Epithelial cell of proximal tubule (primary cell): Measurements from ENCODE around the gene ZNF184. TPM values are rescaled to one million over a fixed set of nuclear protein-coding genes. Genes with fewer than 3 reads are reported as not detected.
A peak's percentile ranks its signal among the peaks of the same experiment; 100 is the strongest.

Experiments used
- DNase-seq: peaks from one replicate; pipeline ENCODE4 v3.0.0-alpha.2; 2011; ENCODE audit warnings: low read depth
- H3K4me3 ChIP-seq: 2 replicates; pipeline ENCODE4 v1.5.1; 2011; ENCODE audit warnings: low read depth, mild to moderate bottlenecking, low read length
- total RNA-seq: library from RNA; depleted of rRNA; stranded (reverse); fragments of >200 nt; gene quantifications from 2 replicates; pipeline ENCODE4 v1.2.3, GENCODE V29; 2015
- TF ChIP-seq, protein P1 (sequence below): conservative IDR thresholded peaks from 2 replicates; pipeline ENCODE4 v1.5.1; 2012; ENCODE audit warnings: low read depth, mild to moderate bottlenecking, low read length

Gene ZNF184
- total RNA-seq, 1 donor from 2014 or later, result 3.7 TPM

DNA sequence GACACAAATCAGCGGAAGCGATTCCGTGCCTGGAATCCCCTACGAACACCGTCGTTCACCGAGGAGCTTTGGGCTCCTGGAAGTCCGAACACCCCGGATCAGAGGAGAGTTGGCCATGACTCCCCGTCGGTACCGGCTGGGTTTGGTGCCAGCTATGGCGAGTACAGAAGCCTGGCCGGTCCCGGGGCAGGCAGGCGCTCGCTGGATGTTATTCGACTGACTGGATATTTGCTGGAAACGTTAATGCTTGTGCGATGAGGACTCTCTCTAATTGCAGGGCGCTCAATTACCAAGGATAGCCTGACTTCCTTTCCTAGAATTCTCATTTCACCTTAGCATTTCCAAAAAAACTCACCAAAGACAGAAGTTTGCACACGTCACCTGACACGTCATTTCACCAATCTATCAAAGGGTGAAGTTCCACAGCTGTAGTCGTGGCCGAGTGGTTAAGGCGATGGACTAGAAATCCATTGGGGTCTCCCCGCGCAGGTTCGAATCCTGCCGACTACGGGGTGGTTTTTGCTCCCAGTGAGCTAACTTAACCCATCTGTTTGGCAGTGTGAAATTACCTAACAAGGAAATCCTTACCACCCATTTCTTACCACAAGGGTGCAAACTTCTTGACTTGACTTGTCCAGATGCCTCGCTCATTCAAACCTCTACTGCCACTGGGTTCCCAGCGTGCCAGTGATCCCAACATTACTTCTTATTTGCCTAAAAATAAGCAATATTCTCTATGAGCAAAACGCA is 22.7 kb upstream of the ZNF184 start:
- peak overlapping the region; percentile 76 for H3K4me3 ChIP-seq
- TF ChIP-seq, protein P1, sequence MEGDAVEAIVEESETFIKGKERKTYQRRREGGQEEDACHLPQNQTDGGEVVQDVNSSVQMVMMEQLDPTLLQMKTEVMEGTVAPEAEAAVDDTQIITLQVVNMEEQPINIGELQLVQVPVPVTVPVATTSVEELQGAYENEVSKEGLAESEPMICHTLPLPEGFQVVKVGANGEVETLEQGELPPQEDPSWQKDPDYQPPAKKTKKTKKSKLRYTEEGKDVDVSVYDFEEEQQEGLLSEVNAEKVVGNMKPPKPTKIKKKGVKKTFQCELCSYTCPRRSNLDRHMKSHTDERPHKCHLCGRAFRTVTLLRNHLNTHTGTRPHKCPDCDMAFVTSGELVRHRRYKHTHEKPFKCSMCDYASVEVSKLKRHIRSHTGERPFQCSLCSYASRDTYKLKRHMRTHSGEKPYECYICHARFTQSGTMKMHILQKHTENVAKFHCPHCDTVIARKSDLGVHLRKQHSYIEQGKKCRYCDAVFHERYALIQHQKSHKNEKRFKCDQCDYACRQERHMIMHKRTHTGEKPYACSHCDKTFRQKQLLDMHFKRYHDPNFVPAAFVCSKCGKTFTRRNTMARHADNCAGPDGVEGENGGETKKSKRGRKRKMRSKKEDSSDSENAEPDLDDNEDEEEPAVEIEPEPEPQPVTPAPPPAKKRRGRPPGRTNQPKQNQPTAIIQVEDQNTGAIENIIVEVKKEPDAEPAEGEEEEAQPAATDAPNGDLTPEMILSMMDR, result peak; percentile 23
- no peak for DNase-seq

DNA sequence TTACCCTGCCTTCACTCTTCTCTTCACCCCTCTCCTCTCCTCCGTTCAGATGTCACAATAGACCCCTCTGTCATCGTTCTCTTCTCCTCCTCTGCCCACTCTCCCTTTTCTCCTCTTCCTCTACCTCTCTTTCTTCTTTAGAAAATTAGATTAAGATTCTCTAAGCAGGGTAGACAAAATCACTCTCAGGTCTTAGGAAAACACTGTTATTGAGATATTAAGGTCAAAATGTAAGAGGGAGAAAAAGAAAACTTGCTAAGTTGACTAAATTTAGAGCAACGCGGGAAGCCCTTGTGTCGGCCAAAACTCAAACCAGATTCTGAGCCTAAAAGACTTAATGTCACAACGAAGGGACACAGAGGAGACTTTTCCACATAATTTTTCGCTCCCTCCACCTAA is 22.1 kb upstream of the ZNF184 start:
- DNase-seq, result no peak
- peak overlapping the region; percentile 76 for H3K4me3 ChIP-seq
- TF ChIP-seq, protein P1, result no peak

DNA sequence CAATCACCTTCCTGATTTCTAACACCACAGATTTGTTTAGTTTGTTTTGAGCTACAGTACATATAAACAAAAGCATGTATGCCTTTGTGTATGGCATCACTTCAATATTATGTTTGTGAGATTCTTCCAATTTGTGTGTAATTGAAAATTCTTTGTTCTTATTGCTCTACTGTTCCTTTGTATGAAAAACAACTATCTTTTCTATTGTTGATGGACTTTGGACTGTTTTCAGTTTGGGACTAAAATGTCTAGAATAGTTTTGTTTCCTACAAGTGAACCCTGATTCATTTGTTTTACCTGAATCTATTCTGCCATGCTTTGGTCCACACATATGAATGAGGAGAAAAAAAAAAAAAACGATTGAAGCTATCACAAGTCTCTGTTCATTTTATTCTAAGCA is 21.2 kb upstream of the ZNF184 start:
- TF ChIP-seq, protein P1, result no peak
- no peak for DNase-seq
- H3K4me3 ChIP-seq, result no peak overlapping the region

DNA sequence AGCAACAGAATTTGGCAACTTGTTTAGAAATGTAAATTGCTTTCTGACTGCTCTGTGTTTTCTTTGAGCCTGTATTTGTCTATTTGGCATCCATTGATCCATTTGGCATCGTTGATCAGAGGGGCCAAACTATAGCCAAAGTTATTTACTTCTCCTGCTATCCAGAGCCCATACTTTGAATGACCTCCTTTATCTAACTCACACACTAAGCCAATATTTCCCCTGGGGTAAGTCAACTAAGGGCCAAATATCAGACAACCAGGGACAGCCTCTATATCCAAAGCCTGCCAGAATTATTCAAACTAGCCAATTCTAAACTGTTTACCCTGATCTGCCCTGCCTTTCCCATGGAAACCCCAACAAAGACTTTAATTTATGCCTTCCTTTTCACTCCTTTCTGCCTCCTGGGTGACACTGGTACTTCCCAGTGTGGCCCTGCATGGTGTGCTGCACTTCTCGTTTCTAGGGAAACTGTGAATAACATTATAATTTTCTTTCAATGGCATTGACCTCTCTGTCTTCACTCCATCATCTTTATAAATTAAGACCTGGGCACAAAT is 19.8 kb upstream of the ZNF184 start:
- DNase-seq, result no peak
- TF ChIP-seq, protein P1, result no peak

DNA sequence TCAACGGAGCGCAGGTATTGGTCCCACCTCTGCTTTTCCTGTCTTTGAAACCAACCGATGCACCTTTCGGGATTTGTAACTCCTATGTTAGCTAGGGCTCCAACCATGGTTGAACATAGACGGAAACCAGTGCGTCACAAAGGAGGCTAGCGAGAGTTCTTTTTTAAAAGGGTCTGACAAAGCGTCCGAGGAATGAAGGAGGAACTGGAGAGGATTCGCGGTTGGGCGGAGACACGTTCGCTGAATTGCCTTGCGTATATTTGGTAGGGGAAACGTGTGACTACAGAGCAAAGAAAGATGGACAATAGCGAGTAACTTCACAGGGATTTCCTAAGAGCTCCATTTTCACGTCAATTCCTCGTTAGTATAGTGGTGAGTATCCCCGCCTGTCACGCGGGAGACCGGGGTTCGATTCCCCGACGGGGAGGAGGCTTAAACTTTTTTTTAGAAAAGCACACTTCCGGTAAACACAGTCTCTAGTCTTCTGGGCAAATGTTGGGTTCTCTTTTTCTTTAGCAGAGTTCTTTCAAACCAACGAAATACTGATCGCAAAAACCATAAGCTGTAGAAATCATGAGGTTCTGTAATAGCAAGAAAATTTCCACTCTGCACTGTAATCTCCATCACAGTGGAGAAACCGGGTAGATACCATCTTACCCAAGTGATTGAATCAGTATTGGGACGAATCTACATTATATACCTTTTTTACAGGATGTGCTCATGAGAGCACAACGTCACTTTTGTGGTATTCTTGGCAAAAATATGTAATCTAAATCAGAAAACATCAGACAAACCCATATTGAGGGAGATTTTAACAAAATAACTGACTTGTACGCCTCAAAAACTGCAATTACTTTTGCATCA is 6.6 kb upstream of the ZNF184 start:
- peak overlapping the region; percentile 77 for H3K4me3 ChIP-seq
- TF ChIP-seq, protein P1, result no peak
- peak; percentile 79 for DNase-seq

More for the DNA sequence above, 19.8 kb upstream of the ZNF184 start:
- H3K4me3 ChIP-seq, result no peak overlapping the region

DNA sequence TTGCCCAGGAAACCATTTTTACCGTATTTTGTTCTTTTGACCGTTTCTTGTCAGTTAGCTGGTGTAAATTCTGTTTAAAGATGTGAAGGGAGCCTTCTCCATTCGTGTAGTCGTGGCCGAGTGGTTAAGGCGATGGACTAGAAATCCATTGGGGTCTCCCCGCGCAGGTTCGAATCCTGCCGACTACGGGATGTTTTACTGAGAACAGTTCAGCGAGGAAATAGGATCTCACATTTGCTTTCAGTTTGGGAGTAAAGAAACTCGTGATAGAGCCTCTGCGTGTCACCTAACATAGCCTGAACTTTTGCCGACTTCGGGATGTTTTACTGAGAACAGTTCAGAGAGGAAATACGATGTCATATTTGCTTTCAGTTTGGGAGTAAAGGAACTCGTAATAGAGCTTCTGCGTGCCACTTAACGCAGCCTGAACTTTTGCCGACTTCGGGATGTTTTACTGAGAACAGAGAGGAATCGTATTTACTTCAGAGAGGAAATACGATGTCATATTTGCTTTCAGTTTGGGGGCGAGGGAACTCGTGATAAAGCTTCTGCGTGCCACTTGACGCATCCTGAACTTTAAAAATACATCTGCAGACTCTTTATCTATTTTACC is 5.9 kb upstream of the ZNF184 start:
- DNase-seq, result no peak
- TF ChIP-seq, protein P1, result no peak
- peak overlapping the region; percentile 77 for H3K4me3 ChIP-seq
